Omental fat pad (tissue), 4 donors: ENCODE results near the gene GBGT1. TPM values are rescaled to one million over a fixed set of nuclear protein-coding genes. Genes with fewer than 3 reads are reported as not detected.

ENCODE experiments used
- ATAC-seq: fragments of 150-250 bp; one replicate; pipeline ENCODE4 v1.9.1; 2016; ENCODE audit warnings: mild to moderate bottlenecking, moderate library complexity; ENCODE audit not compliant: low FRiP score
- DNase-seq: peaks from one replicate; pipeline ENCODE4 v3.0.0-alpha.2; 2019; ENCODE audit warnings: low spot score
- CTCF ChIP-seq, 3 donors: fragments of 450-650 bp; IDR thresholded peaks; one replicate each; pipeline ENCODE4 v1.5.1; 2016 to 2017; ENCODE audit warnings: antibody characterized with exemption in 3 of 3, mild to moderate bottlenecking in 3 of 3, moderate library complexity in 2 of 3
- total RNA-seq, 4 donors: library from RNA; depleted of rRNA; stranded (reverse); fragments of >200 nt; gene quantifications; one replicate each; pipeline ENCODE4 v1.1.0, GENCODE V29; 2016

GBGT1 gene
- total RNA-seq, 4 donors from 2014 or later: 23.4 to 29.1 (median 26.9) TPM

GRCh38 chr9:133141833-133142595, 21.7 kb downstream of the GBGT1 start:
- ATAC-seq (no peak), DNase-seq (no peak)
- TF ChIP-seq CTCF (IDR thresholded peaks at IDR 0.05): no peak

GRCh38 chr9:133140606-133141005, 23.1 kb downstream of the GBGT1 start:
- ATAC-seq (no peak), DNase-seq (no peak)
- TF ChIP-seq CTCF (IDR thresholded peaks at IDR 0.05): no peak

- TF ChIP-seq CTCF (IDR thresholded peaks at IDR 0.05): no peak
- DNase-seq (no peak), ATAC-seq (no peak)
Observed at GRCh38 chr9:133140174-133140505, 23.6 kb downstream of the GBGT1 start.

DNA sequence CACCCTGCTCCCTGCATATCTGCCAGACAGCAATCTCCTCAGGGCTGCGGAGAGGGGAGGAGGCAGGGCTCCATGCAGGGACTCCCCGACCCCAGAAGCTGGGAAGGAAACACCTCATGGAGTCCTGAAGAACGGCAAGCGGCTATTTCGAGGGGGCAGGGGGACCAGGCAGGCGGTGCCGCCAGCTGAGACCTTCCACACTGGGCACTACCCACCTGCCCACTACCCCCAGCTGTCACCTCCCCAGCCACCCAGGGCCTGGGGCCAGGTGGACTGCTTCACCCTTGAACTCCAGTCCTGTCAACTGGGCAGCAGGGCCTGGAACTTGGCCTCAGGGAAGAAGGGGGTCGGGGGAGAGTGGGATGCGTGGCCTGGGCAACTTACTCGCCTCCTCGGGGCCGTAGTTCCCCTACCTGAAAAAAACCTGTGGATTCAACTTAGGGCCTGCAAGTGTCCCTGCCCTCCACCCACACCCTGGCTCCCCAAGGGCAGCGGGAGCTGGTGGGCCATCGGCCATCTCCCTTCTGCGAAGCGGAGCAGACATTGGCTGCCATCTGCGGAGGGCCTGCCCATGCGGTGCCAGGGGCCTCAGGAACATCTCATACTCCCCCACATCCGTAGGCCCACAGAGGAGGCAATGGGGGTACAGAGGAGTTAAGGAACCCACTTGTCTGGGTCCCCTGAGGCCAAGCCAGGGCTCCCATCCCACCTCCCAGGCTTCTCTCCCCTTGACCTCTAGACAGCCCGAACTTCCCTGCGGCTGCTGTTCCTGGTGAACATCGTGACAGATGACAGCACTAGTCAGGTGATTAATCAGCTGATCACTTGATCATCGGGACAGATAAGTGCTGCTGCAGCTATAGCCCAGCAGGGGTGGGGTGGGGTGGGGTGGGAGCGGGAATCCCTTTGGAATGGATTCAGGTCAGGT, 24.2 kb downstream of the GBGT1 start:
- ATAC-seq (no peak), DNase-seq (no peak)

GRCh38 chr9:133137451-133138231, 26.1 kb downstream of the GBGT1 start:
- DNase-seq: no peak

More for the DNA sequence above, 24.2 kb downstream of the GBGT1 start:
- TF ChIP-seq CTCF (IDR thresholded peaks at IDR 0.05): no peak

More at GRCh38 chr9:133137451-133138231, 26.1 kb downstream of the GBGT1 start:
- ATAC-seq: peak; percentile 43
- TF ChIP-seq CTCF (IDR thresholded peaks at IDR 0.05): no peak
